Frontal cortex (tissue), 4 donors: ENCODE measurements around the gene MPRIP. TPM values are rescaled to one million over a fixed set of nuclear protein-coding genes. Genes with fewer than 3 reads are reported as not detected.

ENCODE experiments used
- DNase-seq, 2 donors: peaks; one replicate each; pipeline ENCODE4 v3.0.0; 2012; ENCODE audit warnings: low spot score in 2 of 2
- FAIRE-seq: peaks from 2 replicates; lab custom pipeline; 2012; peaks lifted over from hg19 to GRCh38; lab: Jason Lieb, UNC
- total RNA-seq: library from RNA; depleted of rRNA; stranded (reverse); fragments of >200 nt; gene quantifications from one replicate; pipeline ENCODE4 v1.2.3, GENCODE V29; 2014
- donor health status: control.
- donor health status: control.
- donor health status: control.

MPRIP gene
- total RNA-seq, 1 donor from 2014 or later = 131 TPM

DNA sequence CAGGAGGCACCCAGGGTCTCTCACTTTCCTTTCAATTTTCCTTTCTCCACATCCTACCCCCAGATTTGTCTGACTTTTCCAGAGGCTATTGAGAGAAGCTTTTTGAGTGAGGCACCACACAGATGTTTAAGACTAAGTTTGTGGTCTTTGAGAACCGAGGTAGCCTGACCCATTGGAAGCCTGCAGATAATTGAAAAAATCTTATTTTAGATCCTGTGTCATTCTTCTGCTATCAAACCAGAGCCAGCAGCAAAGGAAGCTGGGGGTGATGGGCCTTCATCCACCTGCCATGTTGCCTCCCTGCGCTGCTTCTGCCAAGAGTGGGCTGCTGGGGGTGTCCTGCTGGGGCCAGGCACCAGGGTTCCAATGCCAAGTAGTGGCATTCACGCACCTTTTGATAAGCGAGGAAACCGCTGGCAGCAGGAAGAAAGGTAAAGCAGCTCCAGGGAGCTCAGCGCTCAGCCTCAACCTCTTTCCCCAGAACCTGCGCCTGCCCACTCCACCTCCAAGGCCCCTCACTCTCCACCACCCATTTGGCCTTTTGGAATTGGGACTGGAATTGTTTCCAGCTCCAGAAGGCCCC is 55.6 kb downstream of the MPRIP start:
- FAIRE-seq = no peak
- DNase-seq = no peak

- FAIRE-seq (no peak), DNase-seq (no peak)
Observed at GRCh38 chr17:17098551-17099179, 56.4 kb downstream of the MPRIP start.

DNA sequence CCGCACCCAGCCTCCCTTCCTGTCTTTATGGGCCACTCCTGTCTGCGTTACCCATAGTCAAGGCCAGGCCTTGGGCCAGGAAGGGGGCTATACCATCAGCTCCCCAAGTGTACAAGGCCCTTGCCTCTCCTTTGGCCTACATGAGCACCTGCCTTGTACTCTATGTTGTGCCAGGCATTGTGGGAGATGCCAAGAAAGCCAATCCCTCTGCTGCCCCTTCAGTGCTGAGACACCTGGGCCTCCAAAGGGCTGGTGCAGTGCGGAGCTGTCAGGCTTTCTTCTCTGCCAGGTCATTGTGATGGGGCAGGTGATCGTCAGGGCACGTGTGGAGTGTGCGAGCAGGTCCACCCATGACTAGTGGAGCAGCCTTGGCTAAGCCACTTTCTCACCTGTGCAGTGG is 59.9 kb downstream of the MPRIP start:
- no peak for FAIRE-seq
- no peak for DNase-seq

- DNase-seq (no peak), FAIRE-seq (no peak)
Observed at GRCh38 chr17:17103160-17103559, 60.9 kb downstream of the MPRIP start.

DNA sequence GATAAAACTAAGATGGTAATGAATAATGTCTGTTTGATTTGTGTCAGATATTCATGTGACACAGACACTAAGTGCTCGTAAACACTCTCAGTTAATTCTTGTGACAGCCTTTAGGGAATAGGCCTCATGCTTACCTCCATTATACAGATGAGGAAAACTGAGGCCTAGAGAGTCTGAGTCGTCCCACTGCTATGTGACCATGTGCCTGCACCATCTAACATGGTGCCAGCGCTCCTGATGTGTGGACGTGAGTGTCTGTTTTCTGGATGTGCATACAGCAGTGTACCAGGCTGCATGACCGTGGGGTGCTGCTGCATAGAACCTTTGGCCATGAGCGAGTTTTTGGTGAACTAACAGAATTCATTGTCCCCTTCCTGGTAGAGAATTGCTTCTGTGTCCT is 61.8 kb downstream of the MPRIP start:
- DNase-seq (no peak), FAIRE-seq (no peak)

- FAIRE-seq = no peak
- peak; percentile 27 to 68 for DNase-seq
Observed at GRCh38 chr17:17104494-17104893, 62.2 kb downstream of the MPRIP start.

DNA sequence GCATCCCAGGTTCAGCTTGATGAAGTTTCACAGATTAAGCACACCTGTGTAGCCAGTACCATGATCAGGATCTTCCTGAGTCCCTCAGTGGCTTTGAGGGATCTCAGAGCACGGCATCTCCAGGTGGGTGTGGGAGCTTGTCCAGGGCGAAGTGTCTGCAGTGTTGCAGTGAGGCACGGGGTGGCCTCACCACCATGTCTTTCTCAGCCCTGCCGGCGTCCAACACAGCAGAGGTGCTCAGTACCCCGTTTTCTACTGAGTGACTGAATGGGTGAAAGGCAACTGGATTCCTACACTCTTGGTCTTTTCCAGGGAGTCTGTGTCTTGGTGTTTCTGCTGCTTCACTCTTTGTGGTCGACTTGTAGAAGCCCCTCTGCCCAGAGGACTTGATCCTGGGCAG is 63.7 kb downstream of the MPRIP start:
- FAIRE-seq (no peak), DNase-seq (no peak)

DNA sequence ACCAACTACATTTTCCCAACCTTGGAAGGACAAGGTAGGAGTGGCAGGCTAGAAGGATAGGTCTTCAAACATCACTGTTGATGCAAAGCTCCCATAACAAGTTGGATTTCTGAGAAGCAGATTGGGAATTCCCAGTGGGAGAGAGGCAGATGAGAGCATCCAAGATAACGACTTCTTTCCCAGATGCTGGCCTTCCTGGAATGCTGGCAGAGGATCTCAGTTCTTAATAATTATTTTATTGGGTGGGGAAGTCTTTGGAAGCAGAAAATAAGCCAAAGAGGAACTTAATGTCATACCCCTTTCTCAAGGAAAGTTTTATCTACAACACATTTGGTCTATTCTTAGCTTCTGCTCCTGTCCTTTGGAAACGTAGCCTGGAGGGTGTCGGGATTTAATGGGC is 64.5 kb downstream of the MPRIP start:
- DNase-seq = no peak
- no peak for FAIRE-seq

DNA sequence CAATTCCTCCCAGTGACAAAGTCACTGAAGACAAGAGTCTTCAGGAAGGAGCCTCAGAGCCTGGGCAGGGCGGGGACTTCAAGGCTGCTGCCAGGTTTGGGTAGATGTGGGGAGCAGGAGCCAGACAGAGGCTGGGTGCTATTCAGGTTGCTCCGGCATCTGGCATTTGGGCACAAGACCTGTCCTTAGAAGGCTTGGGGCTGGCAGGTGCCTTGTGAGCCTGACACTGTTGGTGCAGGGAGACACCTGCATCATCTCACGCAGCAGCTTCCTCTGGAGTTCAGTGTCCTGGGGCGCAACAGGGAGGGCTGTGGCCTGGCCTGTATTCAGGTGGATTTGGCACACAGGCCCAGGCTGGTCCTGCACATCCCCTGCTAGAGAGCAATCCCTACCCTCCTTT is 65.0 kb downstream of the MPRIP start:
- FAIRE-seq (no peak), DNase-seq (no peak)

- no peak for FAIRE-seq
Observed at GRCh38 chr17:17107891-17108431, 65.7 kb downstream of the MPRIP start.

GRCh38 chr17:17108451-17109049 is 66.3 kb downstream of the MPRIP start:
- DNase-seq (peak; percentile 53 to 55), FAIRE-seq (no peak)

More at GRCh38 chr17:17107891-17108431, 65.7 kb downstream of the MPRIP start:
- DNase-seq = no peak

DNA sequence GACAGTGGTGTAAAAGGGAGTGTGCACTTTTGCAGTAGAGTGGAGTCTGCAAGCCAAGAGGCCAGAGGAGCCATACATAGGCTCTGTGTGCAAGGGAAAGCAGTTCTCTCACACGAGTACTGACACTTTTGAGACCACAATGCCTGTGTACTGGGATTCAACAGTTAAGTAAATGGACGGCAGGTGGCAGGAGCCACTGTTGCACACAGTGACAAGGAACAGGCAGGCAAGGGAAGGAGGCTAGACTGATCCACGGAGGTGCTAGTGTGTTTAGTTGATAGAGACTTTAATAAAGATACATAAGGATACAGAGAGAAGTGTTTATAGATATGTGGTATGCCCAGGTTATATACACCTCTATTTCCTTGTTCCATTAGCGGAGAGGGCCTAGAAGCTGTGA is 67.0 kb downstream of the MPRIP start:
- DNase-seq (no peak), FAIRE-seq (no peak)

DNA sequence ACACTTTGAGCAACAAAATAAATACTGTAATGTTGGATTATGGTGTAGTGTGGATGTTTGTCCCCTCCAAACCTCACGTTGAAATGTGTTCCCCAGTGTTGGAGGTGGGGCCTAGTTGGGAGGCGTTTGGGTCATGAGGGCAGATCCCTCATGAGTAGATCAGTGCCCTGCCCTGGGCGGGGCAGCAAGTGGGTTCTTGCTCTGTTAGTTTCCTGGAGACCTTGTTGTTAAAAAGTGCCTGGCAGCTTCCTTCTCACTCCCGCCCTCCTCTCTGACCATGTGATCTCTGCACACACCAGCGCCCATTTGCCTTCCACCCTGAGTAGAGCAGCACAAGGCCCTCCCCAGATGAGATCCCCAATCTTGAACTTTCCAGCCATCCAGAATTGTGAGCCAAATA is 67.7 kb downstream of the MPRIP start:
- FAIRE-seq (no peak), DNase-seq (no peak)

DNA sequence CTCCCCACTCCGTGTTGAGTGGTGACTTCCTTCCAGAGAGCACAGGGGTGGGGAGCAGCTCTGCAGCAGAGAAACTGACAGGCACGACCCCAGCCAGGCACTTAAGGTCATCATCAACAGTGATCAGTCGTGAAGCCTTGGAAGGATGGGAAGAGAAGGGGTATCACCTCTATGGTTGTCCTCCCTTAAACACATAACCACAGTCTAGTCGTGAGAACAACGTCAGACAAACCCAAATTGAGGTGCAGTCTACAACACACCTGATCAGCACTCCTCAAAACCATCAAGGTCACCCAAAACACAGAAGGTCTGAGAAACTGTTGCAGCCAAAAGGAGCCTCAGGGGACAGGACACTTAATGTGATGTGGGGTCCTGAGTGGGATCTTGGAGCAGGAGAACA is 68.3 kb downstream of the MPRIP start:
- FAIRE-seq (no peak), DNase-seq (no peak)

DNA sequence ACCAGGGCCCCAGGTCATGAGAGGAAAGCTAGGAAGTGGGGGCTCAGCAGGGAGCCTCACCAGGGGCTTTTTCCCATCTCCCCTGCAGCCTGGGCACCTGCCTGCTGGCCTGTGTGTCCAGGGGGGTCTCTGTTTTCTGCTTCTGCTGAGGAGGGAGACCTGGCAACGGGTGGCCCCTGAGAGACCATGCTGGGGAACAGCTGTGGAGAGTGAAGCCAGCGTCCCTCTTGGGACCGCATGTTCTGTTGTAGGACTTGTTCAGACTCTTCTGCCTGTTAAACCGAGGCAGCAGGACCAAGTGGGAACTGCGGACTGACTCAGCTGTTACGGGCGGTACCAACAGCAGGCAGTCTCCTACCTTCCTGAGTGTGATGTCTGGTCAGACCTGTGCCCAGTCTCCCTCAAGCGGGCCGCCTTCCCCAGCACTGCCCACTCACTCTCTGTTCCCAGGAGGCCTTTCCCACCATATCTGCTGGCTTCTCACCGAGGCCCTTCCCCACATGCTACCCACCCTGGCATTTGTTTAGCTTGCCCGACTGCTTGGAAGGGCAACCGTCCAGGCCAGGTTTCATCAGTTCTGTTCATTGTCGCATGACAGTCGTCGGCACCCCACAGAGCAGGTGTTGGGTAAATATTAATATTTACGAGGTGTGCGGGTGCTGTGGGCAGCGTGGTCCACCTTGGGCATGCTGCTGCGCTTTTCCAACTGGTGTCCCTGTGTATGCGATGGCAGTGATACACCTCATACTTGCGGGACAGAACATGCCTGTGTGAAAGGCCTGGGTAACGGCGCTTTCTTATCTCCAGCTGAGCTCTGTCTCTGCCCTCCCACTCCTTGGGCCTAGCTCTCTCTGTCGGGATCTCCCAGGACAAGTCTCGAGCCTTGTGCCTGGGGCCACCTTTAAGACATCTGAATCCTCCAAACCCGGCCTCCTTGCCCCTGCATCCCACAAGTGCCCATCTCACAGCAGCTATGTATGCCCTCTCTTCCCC is 69.4 kb downstream of the MPRIP start:
- DNase-seq = peak in 1 of 2 donors; percentile 40
- FAIRE-seq = no peak

- no peak for DNase-seq
- no peak for FAIRE-seq
Observed at GRCh38 chr17:17112628-17113200, 70.5 kb downstream of the MPRIP start.

GRCh38 chr17:17114592-17115225 is 72.5 kb downstream of the MPRIP start:
- DNase-seq = no peak
- no peak for FAIRE-seq

- FAIRE-seq (no peak), DNase-seq (no peak)
Observed at GRCh38 chr17:17115620-17116019, 73.4 kb downstream of the MPRIP start.

- DNase-seq (no peak), FAIRE-seq (no peak)
Observed at GRCh38 chr17:17116406-17116805, 74.1 kb downstream of the MPRIP start.
